Daoy (cell line): Measurements from ENCODE around the gene MYO10. TPM values are rescaled to one million over a fixed set of nuclear protein-coding genes. Genes with fewer than 3 reads are reported as not detected.
A peak's percentile ranks its signal among the peaks of the same experiment; 100 is the strongest.
"Not testable (repeated sequence)": the region's sequence is repeated elsewhere in the genome, so short reads cannot be mapped to it uniquely, and the experiment has no call there.

Experiments
- DNase-seq: peaks from one replicate; pipeline ENCODE4 v3.0.0-alpha.2; 2015; ENCODE audit warnings: low read depth
- total RNA-seq: library from RNA; depleted of rRNA; stranded (reverse); fragments of >200 nt; shearing (Covaris generic); gene quantifications from 2 replicates; pipeline ENCODE4 v1.2.3, GENCODE V29; 2014

MYO10 gene
- total RNA-seq, 1 experiment from 2014 or later, result 42.9 TPM

DNA sequence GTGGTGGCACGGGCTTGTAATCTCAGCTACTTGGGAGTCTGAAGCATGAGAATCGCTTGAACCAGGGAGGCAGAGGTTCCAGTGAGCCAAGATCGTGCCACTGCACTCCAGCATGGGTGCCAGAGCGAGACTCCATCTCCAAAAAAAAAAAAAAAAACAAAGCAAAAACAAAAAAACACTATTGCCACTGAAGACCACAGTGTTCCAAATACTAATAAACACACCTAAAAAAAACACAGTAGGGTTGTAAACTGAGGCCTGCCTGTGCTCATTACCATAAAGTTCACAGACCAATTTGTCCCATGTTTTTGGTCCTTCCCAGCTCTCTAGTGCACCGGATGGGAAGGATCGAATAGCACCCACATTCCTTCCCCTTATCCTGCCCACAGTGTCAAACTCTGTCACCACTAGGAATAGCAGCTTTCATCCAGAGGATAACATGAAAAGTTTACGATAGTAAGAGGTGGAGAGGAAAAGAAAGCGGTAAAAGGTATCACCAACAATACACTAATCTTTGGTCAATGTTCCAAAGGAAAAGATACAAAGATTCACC, 49.2 kb downstream of the MYO10 start:
- DNase-seq, result no peak

DNA sequence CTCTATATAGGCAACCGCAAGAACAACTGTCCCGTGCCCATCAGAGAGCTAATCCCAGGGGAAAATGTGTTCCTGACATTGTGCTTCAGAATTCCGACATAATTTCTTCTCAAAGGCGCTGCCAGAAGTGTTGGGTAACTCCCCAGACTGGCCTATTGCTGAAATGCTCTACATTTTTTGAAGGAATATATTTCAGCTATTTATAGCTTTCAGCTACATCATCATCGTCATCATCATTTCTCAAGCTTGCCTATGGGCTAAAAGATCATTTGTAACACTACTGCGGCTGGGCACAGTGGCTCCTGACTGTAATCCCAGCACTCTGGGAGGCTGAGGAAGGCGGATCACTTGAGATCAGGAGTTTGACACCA, 49.7 kb downstream of the MYO10 start:
- no peak for DNase-seq

- no peak for DNase-seq
Measured at GRCh38 chr5:16885635-16886365, 50.3 kb downstream of the MYO10 start.

DNA sequence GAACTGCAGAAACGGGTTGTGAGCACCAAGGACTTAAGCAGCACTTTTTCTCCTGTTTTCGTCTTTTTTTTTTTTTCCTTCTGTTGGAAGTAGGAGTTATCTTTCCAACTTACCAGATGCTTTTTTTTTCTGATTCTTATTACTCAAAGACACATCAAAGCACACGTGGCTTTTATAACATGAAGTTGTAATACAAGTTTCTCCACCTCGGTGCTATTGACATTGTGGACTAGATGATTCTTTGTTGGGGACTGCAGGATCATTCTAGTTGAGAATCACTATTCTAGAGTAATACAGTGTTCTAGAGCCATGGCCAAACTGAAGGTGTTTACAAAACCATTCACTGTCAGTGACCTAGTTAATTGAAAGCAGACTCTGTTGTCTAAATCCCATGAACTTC, 51.5 kb downstream of the MYO10 start:
- DNase-seq, result no peak

- DNase-seq, result no peak
Measured at GRCh38 chr5:16883806-16884205, 52.3 kb downstream of the MYO10 start.

GRCh38 chr5:16883176-16883575, 52.9 kb downstream of the MYO10 start:
- DNase-seq, result no peak

DNA sequence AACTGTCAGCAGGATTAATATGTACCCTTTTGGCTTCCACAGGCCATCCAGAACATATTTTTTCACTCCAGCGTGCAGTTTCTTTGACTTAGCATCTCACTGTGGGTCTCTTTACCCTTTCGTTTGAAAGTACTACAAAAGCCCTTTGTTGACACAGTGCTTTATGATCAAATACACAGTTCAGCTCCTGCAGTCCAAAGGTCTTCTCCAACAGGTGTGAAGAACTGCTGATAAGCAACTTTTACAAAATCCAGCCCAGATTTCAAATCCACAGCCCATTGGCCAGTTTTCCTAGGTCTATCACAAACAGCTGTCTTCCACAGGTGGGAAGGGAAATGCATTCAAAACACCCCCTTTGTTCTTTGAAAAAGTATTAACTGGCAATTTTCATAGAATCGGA, 54.8 kb downstream of the MYO10 start:
- DNase-seq, result no peak

DNA sequence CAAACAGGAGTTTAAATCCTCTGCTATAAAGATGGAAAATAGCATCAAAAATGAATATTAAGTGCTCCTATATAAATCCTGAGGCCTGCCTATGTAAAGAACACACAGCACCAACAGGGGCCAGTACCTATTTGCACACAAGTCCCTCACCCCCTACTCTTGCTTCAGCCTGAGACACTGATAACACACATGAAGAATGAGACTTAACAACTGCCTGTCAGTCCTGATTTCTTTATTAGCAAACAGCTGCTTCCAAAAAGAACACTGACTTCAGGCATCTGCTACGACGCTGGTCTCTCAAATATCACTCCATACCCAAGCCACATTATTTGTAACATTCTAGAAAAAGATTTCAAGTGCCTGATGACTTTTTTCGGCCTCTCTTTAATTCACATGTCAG, 55.5 kb downstream of the MYO10 start:
- no peak for DNase-seq

- no peak for DNase-seq
Measured at GRCh38 chr5:16879650-16880049, 56.4 kb downstream of the MYO10 start.

- DNase-seq, result no peak
Measured at GRCh38 chr5:16879191-16879590, 56.9 kb downstream of the MYO10 start.

GRCh38 chr5:16877267-16877935, 58.7 kb downstream of the MYO10 start:
- DNase-seq, result no peak

GRCh38 chr5:16874424-16874823, 61.7 kb downstream of the MYO10 start:
- not testable (repeated sequence) for DNase-seq

DNA sequence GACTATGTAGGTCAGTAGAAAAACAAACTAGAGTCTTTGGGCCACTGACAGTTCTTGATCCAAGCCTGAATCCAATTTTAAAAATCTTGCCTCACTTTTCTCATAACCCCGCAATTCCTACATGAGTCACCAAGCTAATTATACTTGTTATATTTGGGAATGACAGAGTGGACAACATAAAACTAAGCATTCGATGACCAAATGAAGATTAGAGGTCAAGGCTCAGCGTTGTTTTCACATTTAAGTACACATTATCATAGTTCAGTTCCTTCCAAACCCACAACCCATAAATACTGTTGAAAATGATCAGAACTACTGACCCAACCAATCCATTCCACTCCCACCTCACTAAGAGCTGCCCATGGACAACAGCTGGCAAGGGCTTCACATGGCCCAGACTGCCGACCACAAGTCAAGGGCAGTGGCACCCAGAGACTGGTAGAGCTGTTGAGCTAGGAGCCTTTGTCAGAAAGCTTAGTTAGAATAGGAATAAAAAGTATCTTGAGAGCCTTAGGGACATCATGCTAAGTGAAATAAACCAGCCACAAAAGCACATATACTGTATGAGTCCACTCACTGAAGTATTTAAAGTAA, 64.2 kb downstream of the MYO10 start:
- DNase-seq, result no peak

- no peak for DNase-seq
Measured at GRCh38 chr5:16870878-16871277, 65.2 kb downstream of the MYO10 start.

- peak; percentile 85 for DNase-seq
Measured at GRCh38 chr5:16869821-16870796, 66.0 kb downstream of the MYO10 start.

DNA sequence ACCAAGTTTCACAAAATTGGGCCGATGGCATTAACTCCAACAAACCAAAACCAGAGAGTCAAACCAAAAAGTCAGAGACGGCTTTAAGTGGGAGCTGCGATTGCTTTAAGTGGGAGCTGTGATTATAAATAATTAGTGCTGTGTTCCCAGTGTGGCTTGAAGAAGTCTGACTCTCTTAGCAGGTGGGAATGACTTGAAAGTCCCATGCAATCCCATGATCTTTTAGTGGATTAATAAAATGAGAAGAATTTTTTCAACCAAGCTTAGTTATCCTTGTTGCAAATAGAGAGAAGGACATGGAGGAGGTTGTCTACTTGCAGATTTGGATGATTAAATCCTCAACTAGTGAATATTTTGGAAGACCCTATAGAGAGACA, 68.5 kb downstream of the MYO10 start:
- DNase-seq, result no peak

DNA sequence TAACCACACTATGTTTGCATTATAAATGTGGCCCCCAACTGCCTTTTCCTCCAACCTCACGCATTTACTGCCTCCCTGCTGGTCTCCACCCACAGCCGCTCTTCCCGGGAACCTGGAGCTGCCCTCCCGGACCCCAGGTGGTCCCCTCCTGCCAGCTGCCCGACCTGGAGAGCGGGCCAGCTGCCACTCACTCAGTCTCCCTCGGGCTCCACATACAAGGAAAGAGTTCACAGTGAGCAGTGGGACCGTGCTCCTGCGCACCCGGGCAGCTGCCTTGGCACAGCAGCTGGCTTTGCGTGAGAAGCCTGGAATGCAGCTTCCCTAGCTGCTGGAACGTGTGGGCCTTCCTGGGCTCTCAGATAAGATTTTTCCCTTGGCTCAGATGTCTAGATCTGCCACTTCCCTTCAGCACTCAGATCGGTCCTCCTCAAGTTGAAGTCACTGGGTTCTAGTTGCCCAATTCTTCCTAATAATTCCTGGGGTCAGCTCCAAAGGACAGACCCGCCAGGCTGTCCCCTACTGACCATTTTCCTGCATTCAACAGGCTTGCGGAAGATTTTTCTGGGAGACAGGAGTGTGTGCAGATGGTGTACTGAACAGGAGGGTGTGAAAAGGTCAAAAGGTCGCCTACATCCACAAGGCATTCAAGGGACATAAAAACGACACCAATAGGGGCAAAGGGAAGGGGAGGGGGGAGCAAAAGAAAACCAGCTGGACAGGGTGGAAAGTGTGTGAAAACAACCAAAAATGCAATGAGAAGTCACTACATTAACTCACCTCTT, 69.1 kb downstream of the MYO10 start:
- peak; percentile 72 for DNase-seq

DNA sequence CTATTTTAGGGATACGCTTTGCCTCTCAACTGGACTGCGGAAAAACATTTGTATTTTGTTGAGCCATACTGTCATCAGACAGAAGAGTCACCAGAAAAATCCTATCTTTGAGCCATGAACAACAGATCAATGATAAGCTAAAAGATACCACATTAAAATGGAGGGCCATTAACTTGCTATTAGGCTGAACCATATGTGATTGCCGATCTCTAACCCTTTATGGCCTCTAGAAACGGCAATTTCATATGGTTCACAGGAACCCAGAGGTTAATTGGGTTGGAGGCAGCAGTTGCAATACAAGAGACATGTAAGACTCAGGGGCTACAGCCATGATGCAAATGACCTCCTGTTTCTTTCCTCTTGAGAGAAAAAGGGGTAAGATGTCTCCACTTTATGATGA, 69.8 kb downstream of the MYO10 start:
- DNase-seq, result no peak

GRCh38 chr5:16865151-16865550, 70.9 kb downstream of the MYO10 start:
- DNase-seq, result no peak

DNA sequence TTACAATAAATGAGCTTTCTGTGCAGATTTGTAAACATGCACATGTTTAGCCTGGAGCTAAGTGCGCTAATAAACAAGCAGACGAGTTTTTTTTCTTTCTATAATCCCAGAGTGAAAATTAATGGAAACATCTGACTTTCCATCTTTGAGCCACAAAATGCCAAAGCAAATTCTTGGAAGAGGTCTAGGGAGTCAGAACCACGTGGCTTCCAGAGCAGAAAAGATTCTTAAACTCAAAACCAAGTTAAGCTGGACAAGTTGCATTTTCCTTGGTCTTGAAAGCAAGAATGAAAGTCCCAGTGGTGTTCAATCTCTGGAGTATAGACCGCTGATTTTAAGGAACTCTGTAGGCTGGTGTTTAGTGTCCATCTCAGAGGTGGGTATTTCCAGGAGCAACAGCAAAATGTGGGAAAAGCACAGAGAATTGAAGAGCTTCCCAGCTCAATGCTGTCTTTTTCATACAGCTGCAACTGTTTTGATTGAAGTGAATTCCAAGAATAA, 71.4 kb downstream of the MYO10 start:
- no peak for DNase-seq

- no peak for DNase-seq
Measured at GRCh38 chr5:16863469-16863946, 72.6 kb downstream of the MYO10 start.
